Measurements from ENCODE around the gene SETX. TPM values are rescaled to one million over a fixed set of nuclear protein-coding genes. Genes with fewer than 3 reads are reported as not detected.

Gene SETX
- total RNA-seq, 1 experiment from 2014 or later = 44.3 TPM

GRCh38 chr9:132384376-132384775 lies 29.6 kb upstream of the SETX start:
- no peaks in the 10 kb centered on the region for H3K79me1 ChIP-seq (ENCODE audit: insufficient read depth, low read depth, low read length, poor library complexity, severe bottlenecking)
- H2BK5ac ChIP-seq (ENCODE audit: insufficient read length, low read length) = no peak overlapping the region
- H3K27ac Mint-ChIP-seq = no peak overlapping the region
- H3K36me3 Mint-ChIP-seq (ENCODE audit: insufficient read depth in 1 of 3, low read depth in 3 of 3) = peaks cover 26 to 84% (median 65%) of the 10 kb centered on the region in 3 experiments; a peak in 6 of 7 replicates
- no peak overlapping the region for H3K9ac ChIP-seq (ENCODE audit: extremely low read depth, insufficient read length, low read length)
- no CpG with 5 or more reads among the region's 8 CpGs for WGBS (ENCODE audit: extremely low coverage, insufficient read length, low lambda C conversion rate)
- no peaks in the 10 kb centered on the region for H3K4me1 Mint-ChIP-seq
- H2BK20ac ChIP-seq (ENCODE audit: low read depth, low read length, poor library complexity, severe bottlenecking) = no peak overlapping the region
- TF ChIP-seq CTCF (conservative IDR thresholded peaks at IDR 0.05) = no peak
- H2AK5ac ChIP-seq (ENCODE audit: insufficient read length, low read length) = no peak overlapping the region
- H4K91ac ChIP-seq (ENCODE audit: insufficient read length, low read depth, low read length) = no peak overlapping the region
- H2AFZ ChIP-seq (ENCODE audit: low read length) = no peak overlapping the region
- H4K5ac ChIP-seq (ENCODE audit: insufficient read length, low read depth, low read length) = no peak overlapping the region
- H3K4ac ChIP-seq (ENCODE audit: low read depth, low read length) = no peak overlapping the region
- H2BK15ac ChIP-seq (ENCODE audit: low read depth, low read length) = no peak overlapping the region
- no peaks in the 10 kb centered on the region for H3K79me2 ChIP-seq (ENCODE audit: insufficient read depth, low read length)
- H3K27me3 ChIP-seq (ENCODE audit: insufficient read depth, low read length) = no peaks in the 10 kb centered on the region
- H2BK12ac ChIP-seq (ENCODE audit: insufficient read length, low read depth, low read length) = no peak overlapping the region
- no peak overlapping the region for H3K18ac ChIP-seq (ENCODE audit: insufficient read length, low read depth, low read length)
- H2BK120ac ChIP-seq (ENCODE audit: low read depth, low read length, poor library complexity, severe bottlenecking) = no peak overlapping the region
- no peaks in the 10 kb centered on the region for H3K23me2 ChIP-seq (ENCODE audit: insufficient read length, low read depth, low read length, poor library complexity, severe bottlenecking)
- no peaks in the 10 kb centered on the region for H3K9me3 Mint-ChIP-seq
- H3K23ac ChIP-seq (ENCODE audit: insufficient read length, low read depth, low read length) = no peak overlapping the region
- DNase-seq = no peak
- no peak overlapping the region for H3K56ac ChIP-seq (ENCODE audit: insufficient read length, low read depth, low read length)
- no peaks in the 10 kb centered on the region for H3K4me1 ChIP-seq (ENCODE audit: insufficient read depth, low read length)
- no peaks in the 10 kb centered on the region for H3K9me3 ChIP-seq (ENCODE audit: control insufficient read depth, low read depth, low read length)
- H3K14ac ChIP-seq (ENCODE audit: insufficient read depth, low read length) = no peak overlapping the region
- no peaks in the 10 kb centered on the region for H4K20me1 ChIP-seq (ENCODE audit: control insufficient read depth, insufficient read depth, insufficient read length)
- no peak overlapping the region for H3K27ac ChIP-seq (ENCODE audit: insufficient read length, low read depth, low read length)
- no peak overlapping the region for H4K8ac ChIP-seq (replicated peaks; ENCODE audit: insufficient read length, low read depth, low read length)
- H3K4me2 ChIP-seq (ENCODE audit: insufficient read depth, insufficient read length, low read length) = no peak overlapping the region
- H3K27me3 Mint-ChIP-seq (ENCODE audit: low read depth) = no peaks in the 10 kb centered on the region
- H3T11ph ChIP-seq (ENCODE audit: low read length) = no peak overlapping the region
- no peak overlapping the region for H3K4me3 Mint-ChIP-seq
